GM12878 (cell line): Measurements from ENCODE around the gene DELE1. TPM values are rescaled to one million over a fixed set of nuclear protein-coding genes. Genes with fewer than 3 reads are reported as not detected.

Source experiments
- BMI1 ChIP-seq: fragments of 450-650 bp; IDR thresholded peaks from 2 replicates; pipeline ENCODE4 v1.6.1; 2016; ENCODE audit warnings: mild to moderate bottlenecking, moderate library complexity, borderline replicate concordance
- CBX3 ChIP-seq: fragments of 200-600 bp; sonication (generic); IDR thresholded peaks from 2 replicates; pipeline ENCODE4 v1.6.1; 2016; ENCODE audit warnings: low read depth, borderline replicate concordance
- CHD2 ChIP-seq: IDR thresholded peaks from 2 replicates; pipeline ENCODE4 v1.6.1; 2011; ENCODE audit warnings: low read depth, low read length, improper control_type of control experiment, borderline replicate concordance
- FOXK2 ChIP-seq: fragments of 450-650 bp; IDR thresholded peaks from 2 replicates; pipeline ENCODE4 v1.6.1; 2017; ENCODE audit warnings: mild to moderate bottlenecking, moderate library complexity
- HDGF ChIP-seq: fragments of 450-650 bp; IDR thresholded peaks from 2 replicates; pipeline ENCODE4 v1.6.1; 2016; ENCODE audit warnings: antibody characterized with exemption
- MEF2B ChIP-seq: fragments of 450-650 bp; IDR thresholded peaks from 2 replicates; pipeline ENCODE4 v1.6.1; 2018; ENCODE audit warnings: mild to moderate bottlenecking, moderate library complexity; ENCODE audit not compliant: partially characterized antibody, poor library complexity, severe bottlenecking
- MXI1 ChIP-seq: fragments of 150-350 bp; IDR thresholded peaks from 2 replicates; pipeline ENCODE4 v1.6.1; 2011; ENCODE audit warnings: low read depth, mild to moderate bottlenecking, inconsistent platforms, low read length, improper control_type of control experiment
- MYC ChIP-seq: IDR thresholded peaks from 2 replicates; pipeline ENCODE4 v1.6.1; 2011; ENCODE audit warnings: mild to moderate bottlenecking, low read length, moderate library complexity, inconsistent platforms; ENCODE audit not compliant: insufficient read depth, insufficient replicate concordance, insufficient read length, severe bottlenecking
- NFYA ChIP-seq: IDR thresholded peaks from 2 replicates; pipeline ENCODE4 v1.6.1; 2011; ENCODE audit warnings: low read depth, mild to moderate bottlenecking, low read length, improper control_type of control experiment, borderline replicate concordance
- NR2C1 ChIP-seq: fragments of 450-650 bp; IDR thresholded peaks from 2 replicates; pipeline ENCODE4 v1.6.1; 2017; ENCODE audit warnings: antibody characterized with exemption, mild to moderate bottlenecking, moderate library complexity
- NRF1 ChIP-seq: conservative IDR thresholded peaks from 2 replicates; pipeline ENCODE4 v1.6.1; 2011; ENCODE audit warnings: mild to moderate bottlenecking, low read depth, low read length, improper control_type of control experiment
- POLR2AphosphoS2 ChIP-seq: IDR thresholded peaks from 2 replicates; pipeline ENCODE4 v1.6.1; 2011; ENCODE audit warnings: low read depth, mild to moderate bottlenecking, low read length, improper control_type of control experiment, moderate library complexity
- POLR2AphosphoS5 ChIP-seq: IDR thresholded peaks from 2 replicates; pipeline ENCODE4 v1.6.1; 2011; ENCODE audit warnings: mild to moderate bottlenecking, low read length, inconsistent platforms
- RCOR1 ChIP-seq: conservative IDR thresholded peaks from 2 replicates; pipeline ENCODE4 v1.6.1; 2012; ENCODE audit warnings: low read depth, low read length, improper control_type of control experiment
- RUNX3 ChIP-seq: IDR thresholded peaks from 2 replicates; pipeline ENCODE4 v1.6.1; 2012; ENCODE audit warnings: low read length, inconsistent platforms
- SIN3A ChIP-seq: IDR thresholded peaks from 2 replicates; pipeline ENCODE4 v1.6.1; 2012; ENCODE audit warnings: low read depth, low read length, improper control_type of control experiment
- SMAD5 ChIP-seq: IDR thresholded peaks from 2 replicates; pipeline ENCODE4 v1.6.1; 2016; ENCODE audit warnings: antibody characterized with exemption, low read depth
- SMARCA5 ChIP-seq: fragments of 450-650 bp; IDR thresholded peaks from 2 replicates; pipeline ENCODE4 v1.6.1; 2017; ENCODE audit warnings: mild to moderate bottlenecking
- SMC3 ChIP-seq: IDR thresholded peaks from 2 replicates; pipeline ENCODE4 v1.6.1; 2011; ENCODE audit warnings: low read length, improper control_type of control experiment, borderline replicate concordance
- TAF1 ChIP-seq: IDR thresholded peaks from 2 replicates; pipeline ENCODE4 v1.6.1; 2011; ENCODE audit warnings: mild to moderate bottlenecking, low read depth, low read length, borderline replicate concordance
- TARDBP ChIP-seq: IDR thresholded peaks from 2 replicates; pipeline ENCODE4 v1.6.1; 2016; ENCODE audit warnings: borderline replicate concordance
- ZBED1 ChIP-seq: IDR thresholded peaks from 2 replicates; pipeline ENCODE4 v1.6.1; 2016; ENCODE audit warnings: borderline replicate concordance
- ZNF622 ChIP-seq: fragments of 450-650 bp; IDR thresholded peaks from 2 replicates; pipeline ENCODE4 v1.6.1; 2017; ENCODE audit warnings: mild to moderate bottlenecking, inconsistent platforms
- polyA plus RNA-seq, 11 experiments: library from polyadenylated mRNA; depleted of rRNA in 4 of 11; unstranded in 6 of 11; stranded (reverse) in 5 of 11; fragments of >200 nt; fragmentation: Nextera tagmentation in 4 of 11; fragmentation: Illumina TruSeq in 1 of 11; extraction: Ambion mirVana in 4 of 11; extraction: Trizol in 1 of 11; gene quantifications; 1 replicate in 1 of 11; 2 replicates in 10 of 11; pipeline versions ENCODE4 v1.2.1 to v1.2.3, GENCODE V29; 2011 to 2016; ENCODE audit warnings: inconsistent platforms in 2 of 11, missing spikeins in 2 of 11, low read depth in 1 of 11
- total RNA-seq, 4 experiments: library from RNA; depleted of rRNA in 3 of 4; stranded (reverse); fragments of >200 nt in 3 of 4; fragmentation: Illumina TruSeq in 1 of 4; extraction: Trizol in 1 of 4; gene quantifications; 2 replicates each; pipeline versions ENCODE4 v1.2.1 to v1.2.3, GENCODE V29; 2013 to 2021
- TF ChIP-seq, protein P1 (sequence below): IDR thresholded peaks from 2 replicates; pipeline ENCODE4 v1.6.1; 2012; ENCODE audit warnings: low read length, inconsistent platforms
- TF ChIP-seq, protein P2 (sequence below): fragments of 450-650 bp; IDR thresholded peaks from 2 replicates; pipeline ENCODE4 v1.6.1; 2017; ENCODE audit warnings: low read depth, mild to moderate bottlenecking, moderate library complexity
- TF ChIP-seq, protein P3 (sequence below): IDR thresholded peaks from 2 replicates; pipeline ENCODE4 v1.6.1; 2011; ENCODE audit warnings: borderline replicate concordance, low read depth, mild to moderate bottlenecking, moderate library complexity, mixed read lengths, low read length; ENCODE audit not compliant: insufficient read depth; ENCODE audit errors: extremely low read length
- TF ChIP-seq, protein P4 (sequence below): fragments of 450-650 bp; IDR thresholded peaks from 2 replicates; pipeline ENCODE4 v1.6.1; 2016; ENCODE audit warnings: mild to moderate bottlenecking

The DELE1 gene
- total and polyA plus RNA-seq, 10 of the 15 experiments (the other 5 are each of a cell fraction or from before 2014, with no cell fraction given): 18.9 to 71.4 (median 47.6) TPM

DNA sequence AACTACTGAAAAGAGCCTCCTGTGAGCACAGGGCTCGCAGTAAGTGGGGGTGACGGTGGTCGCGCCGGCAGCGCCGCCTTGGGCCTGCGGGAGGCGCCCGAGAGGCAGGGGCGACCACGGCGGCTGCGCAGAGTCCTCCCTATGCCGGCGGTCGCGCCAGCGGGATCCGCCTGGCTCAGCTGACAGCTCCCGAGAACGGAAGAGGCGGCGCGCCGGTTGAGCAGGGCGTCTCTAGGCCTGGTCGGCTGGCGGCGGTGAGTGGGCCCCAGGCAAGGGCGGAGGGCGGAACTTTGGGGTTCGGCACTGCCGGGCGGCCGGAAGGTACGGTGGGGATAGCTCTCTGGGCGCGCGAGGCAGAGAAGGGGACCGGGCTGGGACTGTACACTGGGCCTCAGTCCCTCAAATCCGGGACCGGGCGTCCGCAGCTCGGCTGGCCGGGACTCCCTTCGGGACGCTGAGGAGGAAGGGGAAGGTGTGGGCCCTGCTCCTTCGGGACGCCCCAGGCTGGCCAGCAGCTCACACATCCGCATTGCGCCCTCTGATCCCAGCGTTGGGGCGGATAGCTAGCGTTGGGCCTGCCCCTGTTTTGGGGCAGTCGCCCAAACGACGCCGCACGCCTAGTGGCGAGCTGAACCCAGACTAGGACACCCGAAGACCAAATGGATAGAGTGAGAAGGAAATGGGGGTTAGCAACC lies 45.4 kb downstream of the DELE1 start, which contains the start of gene RNF14 (continued):
- TF ChIP-seq NR2C1 (peak; percentile 7; the same call in 1 of the 2 replicates), SMAD5 (peak; percentile 93; the same call in 1 of the 2 replicates), ZBED1 (no peak), SMC3 (peak; percentile 16; the same call in 1 of the 2 replicates), NRF1 (peak; percentile 64), CBX3 (no peak), POLR2AphosphoS5 (peak; percentile 89), RCOR1 (no peak), TARDBP (peak; percentile 70), MEF2B (peak; percentile 69), ZNF622 (no peak), HDGF (peak; percentile 91; the same call in 1 of the 2 replicates), NFYA (no peak), CHD2 (0 out of 2 replicates have a peak, but pooled peaks have one; percentile 19), RUNX3 (peak; percentile 59), FOXK2 (no peak), MYC (no peak), TAF1 (peak; percentile 67; the same call in 1 of the 2 replicates), MXI1 (peak; percentile 60; the same call in 1 of the 2 replicates), SIN3A (peak; percentile 69), POLR2AphosphoS2 (peak; percentile 35; the same call in 1 of the 2 replicates), SMARCA5 (peak; percentile 55), BMI1 (no peak)
- TF ChIP-seq, protein P1, sequence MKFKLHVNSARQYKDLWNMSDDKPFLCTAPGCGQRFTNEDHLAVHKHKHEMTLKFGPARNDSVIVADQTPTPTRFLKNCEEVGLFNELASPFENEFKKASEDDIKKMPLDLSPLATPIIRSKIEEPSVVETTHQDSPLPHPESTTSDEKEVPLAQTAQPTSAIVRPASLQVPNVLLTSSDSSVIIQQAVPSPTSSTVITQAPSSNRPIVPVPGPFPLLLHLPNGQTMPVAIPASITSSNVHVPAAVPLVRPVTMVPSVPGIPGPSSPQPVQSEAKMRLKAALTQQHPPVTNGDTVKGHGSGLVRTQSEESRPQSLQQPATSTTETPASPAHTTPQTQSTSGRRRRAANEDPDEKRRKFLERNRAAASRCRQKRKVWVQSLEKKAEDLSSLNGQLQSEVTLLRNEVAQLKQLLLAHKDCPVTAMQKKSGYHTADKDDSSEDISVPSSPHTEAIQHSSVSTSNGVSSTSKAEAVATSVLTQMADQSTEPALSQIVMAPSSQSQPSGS: no peak
- TF ChIP-seq, protein P2, sequence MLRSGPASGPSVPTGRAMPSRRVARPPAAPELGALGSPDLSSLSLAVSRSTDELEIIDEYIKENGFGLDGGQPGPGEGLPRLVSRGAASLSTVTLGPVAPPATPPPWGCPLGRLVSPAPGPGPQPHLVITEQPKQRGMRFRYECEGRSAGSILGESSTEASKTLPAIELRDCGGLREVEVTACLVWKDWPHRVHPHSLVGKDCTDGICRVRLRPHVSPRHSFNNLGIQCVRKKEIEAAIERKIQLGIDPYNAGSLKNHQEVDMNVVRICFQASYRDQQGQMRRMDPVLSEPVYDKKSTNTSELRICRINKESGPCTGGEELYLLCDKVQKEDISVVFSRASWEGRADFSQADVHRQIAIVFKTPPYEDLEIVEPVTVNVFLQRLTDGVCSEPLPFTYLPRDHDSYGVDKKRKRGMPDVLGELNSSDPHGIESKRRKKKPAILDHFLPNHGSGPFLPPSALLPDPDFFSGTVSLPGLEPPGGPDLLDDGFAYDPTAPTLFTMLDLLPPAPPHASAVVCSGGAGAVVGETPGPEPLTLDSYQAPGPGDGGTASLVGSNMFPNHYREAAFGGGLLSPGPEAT: peak; percentile 76
- TF ChIP-seq, protein P3, sequence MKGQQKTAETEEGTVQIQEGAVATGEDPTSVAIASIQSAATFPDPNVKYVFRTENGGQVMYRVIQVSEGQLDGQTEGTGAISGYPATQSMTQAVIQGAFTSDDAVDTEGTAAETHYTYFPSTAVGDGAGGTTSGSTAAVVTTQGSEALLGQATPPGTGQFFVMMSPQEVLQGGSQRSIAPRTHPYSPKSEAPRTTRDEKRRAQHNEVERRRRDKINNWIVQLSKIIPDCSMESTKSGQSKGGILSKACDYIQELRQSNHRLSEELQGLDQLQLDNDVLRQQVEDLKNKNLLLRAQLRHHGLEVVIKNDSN: peak; percentile 31
- TF ChIP-seq, protein P4, sequence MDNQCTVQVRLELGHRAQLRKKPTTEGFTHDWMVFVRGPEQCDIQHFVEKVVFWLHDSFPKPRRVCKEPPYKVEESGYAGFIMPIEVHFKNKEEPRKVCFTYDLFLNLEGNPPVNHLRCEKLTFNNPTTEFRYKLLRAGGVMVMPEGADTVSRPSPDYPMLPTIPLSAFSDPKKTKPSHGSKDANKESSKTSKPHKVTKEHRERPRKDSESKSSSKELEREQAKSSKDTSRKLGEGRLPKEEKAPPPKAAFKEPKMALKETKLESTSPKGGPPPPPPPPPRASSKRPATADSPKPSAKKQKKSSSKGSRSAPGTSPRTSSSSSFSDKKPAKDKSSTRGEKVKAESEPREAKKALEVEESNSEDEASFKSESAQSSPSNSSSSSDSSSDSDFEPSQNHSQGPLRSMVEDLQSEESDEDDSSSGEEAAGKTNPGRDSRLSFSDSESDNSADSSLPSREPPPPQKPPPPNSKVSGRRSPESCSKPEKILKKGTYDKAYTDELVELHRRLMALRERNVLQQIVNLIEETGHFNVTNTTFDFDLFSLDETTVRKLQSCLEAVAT: peak; percentile 72; the same call in 1 of the 2 replicates
